ENCODE data around the gene ADAP1.

Gene ADAP1

DNA sequence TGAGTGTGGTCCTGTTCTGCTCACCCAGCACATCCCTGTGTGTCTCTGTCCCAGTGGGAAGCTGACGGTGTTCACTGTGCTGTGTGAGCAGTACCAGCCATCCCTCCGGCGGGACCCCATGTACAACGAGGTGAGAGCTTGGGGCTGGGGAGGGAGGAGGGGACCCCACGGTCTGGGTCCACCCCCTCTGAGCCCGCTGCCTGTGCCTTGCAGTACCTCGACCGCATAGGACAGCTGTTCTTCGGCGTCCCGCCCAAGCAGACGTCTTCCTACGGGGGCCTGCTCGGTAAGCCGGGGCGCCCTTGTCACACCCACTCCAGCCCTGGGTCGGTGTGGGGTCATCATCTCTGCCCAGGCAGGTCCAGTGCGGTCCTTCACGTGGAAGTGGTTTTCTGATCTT is 60.8 kb downstream of the ADAP1 start:
- Histone ChIP-seq H3K27ac (no peak overlapping the region), H3K27me3 (no peaks in the 10 kb centered on the region), H3K36me3 (peaks cover 93% of the 10 kb centered on the region), H3K9me3 (no peaks in the 10 kb centered on the region), H3K4me3 (ENCODE audit: low read depth in 1 of 2, low read length in 1 of 2) (no peak overlapping the region), H3K4me1 (ENCODE audit: control insufficient read depth in 1 of 2, insufficient read depth in 1 of 2, low read depth in 1 of 2, low read length in 1 of 2) (no peaks in the 10 kb centered on the region)
- TF ChIP-seq, protein P1, sequence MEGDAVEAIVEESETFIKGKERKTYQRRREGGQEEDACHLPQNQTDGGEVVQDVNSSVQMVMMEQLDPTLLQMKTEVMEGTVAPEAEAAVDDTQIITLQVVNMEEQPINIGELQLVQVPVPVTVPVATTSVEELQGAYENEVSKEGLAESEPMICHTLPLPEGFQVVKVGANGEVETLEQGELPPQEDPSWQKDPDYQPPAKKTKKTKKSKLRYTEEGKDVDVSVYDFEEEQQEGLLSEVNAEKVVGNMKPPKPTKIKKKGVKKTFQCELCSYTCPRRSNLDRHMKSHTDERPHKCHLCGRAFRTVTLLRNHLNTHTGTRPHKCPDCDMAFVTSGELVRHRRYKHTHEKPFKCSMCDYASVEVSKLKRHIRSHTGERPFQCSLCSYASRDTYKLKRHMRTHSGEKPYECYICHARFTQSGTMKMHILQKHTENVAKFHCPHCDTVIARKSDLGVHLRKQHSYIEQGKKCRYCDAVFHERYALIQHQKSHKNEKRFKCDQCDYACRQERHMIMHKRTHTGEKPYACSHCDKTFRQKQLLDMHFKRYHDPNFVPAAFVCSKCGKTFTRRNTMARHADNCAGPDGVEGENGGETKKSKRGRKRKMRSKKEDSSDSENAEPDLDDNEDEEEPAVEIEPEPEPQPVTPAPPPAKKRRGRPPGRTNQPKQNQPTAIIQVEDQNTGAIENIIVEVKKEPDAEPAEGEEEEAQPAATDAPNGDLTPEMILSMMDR (IDR thresholded peaks at IDR 0.05), result no peak

DNA sequence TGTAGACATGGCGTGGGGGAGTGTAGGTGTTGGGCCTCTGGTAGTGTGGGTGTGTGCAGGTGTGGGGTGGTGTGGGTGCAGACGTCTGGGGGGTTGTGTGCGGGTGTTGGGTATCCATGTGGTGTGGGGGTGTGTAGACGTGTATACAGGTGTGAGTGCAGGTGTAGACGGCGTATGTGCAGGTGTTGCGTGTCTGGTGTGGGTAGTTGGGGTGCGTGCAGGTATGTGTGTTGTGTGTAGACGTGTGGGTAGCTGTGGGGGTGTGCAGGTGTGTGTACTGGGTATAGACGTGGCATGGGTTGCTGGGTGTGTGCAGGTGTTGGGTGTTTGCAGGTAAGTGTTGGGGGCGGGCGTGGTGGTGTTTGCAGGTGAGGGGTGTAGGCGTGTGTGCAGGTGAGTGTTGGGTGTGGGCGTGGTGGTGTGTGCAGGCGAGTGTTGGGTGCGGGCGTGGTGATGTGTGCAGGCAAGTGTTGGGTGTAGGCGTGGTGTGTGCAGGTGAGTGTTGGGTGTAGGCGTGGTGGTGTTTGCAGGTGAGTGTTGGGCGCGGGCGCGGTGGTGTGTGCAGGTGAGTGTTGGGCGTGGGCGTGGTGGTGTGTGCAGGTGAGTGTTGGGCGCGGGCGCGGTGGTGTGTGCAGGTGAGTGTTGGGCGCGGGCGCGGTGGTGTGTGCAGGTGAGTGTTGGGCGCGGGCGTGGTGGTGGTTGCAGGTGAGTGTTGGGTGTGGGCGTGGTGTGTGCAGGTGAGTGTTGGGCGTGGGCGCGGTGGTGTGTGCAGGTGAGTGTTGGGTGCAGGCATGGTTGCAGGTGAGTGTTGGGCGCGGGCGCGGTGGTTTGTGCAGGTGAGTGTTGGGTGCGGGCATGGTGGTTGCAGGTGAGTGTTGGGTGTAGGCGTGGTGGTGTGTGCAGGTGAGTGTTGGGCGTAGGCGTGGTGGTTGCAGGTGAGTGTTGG is 61.6 kb downstream of the ADAP1 start:
- H3K36me3 ChIP-seq, result peaks cover 93% of the 10 kb centered on the region
- no peaks in the 10 kb centered on the region for H3K4me1 ChIP-seq (ENCODE audit: control insufficient read depth in 1 of 2, insufficient read depth in 1 of 2, low read depth in 1 of 2, low read length in 1 of 2)
- no peak overlapping the region for H3K4me3 ChIP-seq (ENCODE audit: low read depth in 1 of 2, low read length in 1 of 2)
- TF ChIP-seq, protein P1 (IDR thresholded peaks at IDR 0.05), result no peak
- no peak overlapping the region for H3K27ac ChIP-seq
- no peaks in the 10 kb centered on the region for H3K9me3 ChIP-seq
- H3K27me3 ChIP-seq, result no peaks in the 10 kb centered on the region

DNA sequence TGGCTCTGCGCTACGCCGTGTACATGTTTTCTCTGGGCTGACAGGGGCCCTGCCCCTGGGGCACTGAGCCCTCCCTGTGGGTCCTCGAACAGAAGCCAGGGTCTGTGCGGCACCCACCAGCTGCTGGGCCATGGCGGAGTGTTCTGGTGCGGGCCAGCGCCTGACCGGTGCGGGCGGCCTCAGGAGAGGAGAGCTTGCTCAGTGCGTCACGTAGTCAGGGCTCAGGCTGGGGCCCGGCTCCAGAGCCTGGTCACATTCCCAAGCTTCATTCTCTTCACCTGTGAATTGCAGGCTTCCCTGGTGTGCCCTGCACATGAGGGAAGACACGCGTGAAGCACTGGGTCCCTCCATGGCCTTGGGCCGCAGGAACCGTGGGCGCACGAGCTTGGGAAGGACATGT is 62.7 kb downstream of the ADAP1 start:
- H3K4me3 ChIP-seq (ENCODE audit: low read depth in 1 of 2, low read length in 1 of 2), result no peak overlapping the region
- H3K4me1 ChIP-seq (ENCODE audit: control insufficient read depth in 1 of 2, insufficient read depth in 1 of 2, low read depth in 1 of 2, low read length in 1 of 2), result no peaks in the 10 kb centered on the region
- TF ChIP-seq, protein P1 (IDR thresholded peaks at IDR 0.05), result no peak
- H3K36me3 ChIP-seq, result peaks cover 93% of the 10 kb centered on the region
- no peaks in the 10 kb centered on the region for H3K9me3 ChIP-seq
- no peak overlapping the region for H3K27ac ChIP-seq
- no peaks in the 10 kb centered on the region for H3K27me3 ChIP-seq

DNA sequence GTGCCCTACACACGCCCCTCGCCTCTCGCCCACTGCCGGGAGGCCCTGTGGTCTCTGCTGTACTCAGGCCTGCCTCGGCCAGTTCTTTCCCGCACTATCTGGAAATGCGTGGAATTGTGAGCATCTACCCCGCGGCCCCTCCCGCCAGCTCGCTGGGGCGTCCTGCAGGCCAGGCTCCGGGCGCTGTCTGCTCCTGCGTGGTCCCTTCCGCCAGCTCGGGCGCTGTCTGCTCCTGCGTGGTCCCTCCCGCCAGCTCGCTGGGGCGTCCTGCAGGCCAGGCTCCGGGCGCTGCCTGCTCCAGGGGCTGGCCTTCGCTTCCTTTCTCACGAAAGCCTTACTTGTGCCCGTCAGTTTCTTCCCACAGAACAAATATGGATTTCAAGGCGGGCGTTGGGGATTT is 63.2 kb downstream of the ADAP1 start:
- Histone ChIP-seq H3K4me1 (ENCODE audit: control insufficient read depth in 1 of 2, insufficient read depth in 1 of 2, low read depth in 1 of 2, low read length in 1 of 2) (no peaks in the 10 kb centered on the region), H3K9me3 (no peaks in the 10 kb centered on the region), H3K27ac (no peak overlapping the region), H3K4me3 (ENCODE audit: low read depth in 1 of 2, low read length in 1 of 2) (no peak overlapping the region), H3K36me3 (peaks cover 93% of the 10 kb centered on the region), H3K27me3 (no peaks in the 10 kb centered on the region)
- TF ChIP-seq, protein P1 (IDR thresholded peaks at IDR 0.05), result no peak

DNA sequence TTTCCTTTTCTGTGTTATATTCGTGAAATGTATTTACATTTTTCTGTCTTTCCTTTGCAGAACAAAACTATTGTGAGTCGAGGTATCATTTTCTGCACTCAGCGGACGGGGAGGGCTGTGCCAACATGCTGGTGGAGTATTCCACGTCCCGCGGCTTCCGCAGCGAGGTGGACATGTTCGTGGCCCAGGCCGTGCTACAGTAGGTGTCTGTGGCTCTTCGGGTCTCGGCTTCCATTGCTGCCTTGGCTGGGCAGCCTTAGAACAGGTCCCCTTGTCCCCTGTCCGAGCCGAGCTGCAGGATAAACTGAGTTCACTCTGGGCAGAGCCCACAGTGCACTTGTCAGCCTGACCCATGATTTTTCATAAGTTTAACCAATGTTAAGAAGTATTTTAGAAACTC is 63.6 kb downstream of the ADAP1 start:
- Histone ChIP-seq H3K27me3 (no peaks in the 10 kb centered on the region), H3K4me1 (ENCODE audit: control insufficient read depth in 1 of 2, insufficient read depth in 1 of 2, low read depth in 1 of 2, low read length in 1 of 2) (no peaks in the 10 kb centered on the region), H3K4me3 (ENCODE audit: low read depth in 1 of 2, low read length in 1 of 2) (no peak overlapping the region), H3K36me3 (peaks cover 93% of the 10 kb centered on the region), H3K9me3 (no peaks in the 10 kb centered on the region), H3K27ac (no peak overlapping the region)
- TF ChIP-seq, protein P1 (IDR thresholded peaks at IDR 0.05), result no peak
